Upper lobe of left lung (tissue), 6 donors: ENCODE measurements around the gene ASCL5. TPM values are rescaled to one million over a fixed set of nuclear protein-coding genes. Genes with fewer than 3 reads are reported as not detected.
"Not testable (repeated sequence)": the region's sequence is repeated elsewhere in the genome, so short reads cannot be mapped to it uniquely, and the experiment has no call there.

Experiments
- ATAC-seq, 2 donors: fragments of 200-7000 bp; cut with Tn5 transposase; one replicate each; pipeline ENCODE4 v1.9.1; 2022; ENCODE audit warnings: mild to moderate bottlenecking in 2 of 2, moderate library complexity in 2 of 2; ENCODE audit not compliant: low FRiP score in 2 of 2
- DNase-seq, 2 donors: peaks; one replicate each; pipeline ENCODE4 v3.0.0-alpha.2; 2019 to 2020
- H3K27ac ChIP-seq, 4 donors: fragments of 200-600 bp; sonication (generic); one replicate each; pipeline ENCODE4 v1.5.1; 2016 to 2019
- H3K27me3 ChIP-seq, 4 donors: fragments of 200-600 bp; sonication (generic); one replicate each; pipeline ENCODE4 v1.5.1; 2017 to 2019
- H3K36me3 ChIP-seq, 4 donors: fragments of 200-600 bp; sonication (generic); one replicate each; pipeline ENCODE4 v1.5.1; 2016 to 2019
- H3K4me1 ChIP-seq, 4 donors: fragments of 200-600 bp; sonication (generic); one replicate each; pipeline ENCODE4 v1.5.1; 2018 to 2019
- H3K4me3 ChIP-seq, 4 donors: fragments of 200-600 bp; sonication (generic); one replicate each; pipeline ENCODE4 v1.5.1; 2017 to 2019; ENCODE audit warnings: mild to moderate bottlenecking in 2 of 4, moderate library complexity in 1 of 4
- H3K9me3 ChIP-seq, 4 donors: fragments of 200-600 bp; sonication (generic); one replicate each; pipeline ENCODE4 v1.5.1; 2018 to 2019
- EP300 ChIP-seq, 4 donors: sonication (generic); formaldehyde crosslinking; IDR thresholded peaks; one replicate each; pipeline ENCODE4 v1.5.1; 2017; ENCODE audit warnings: antibody characterized with exemption in 4 of 4, control low read depth in 2 of 4
- POLR2A ChIP-seq, 4 donors: fragments of 450-650 bp; IDR thresholded peaks; one replicate each; pipeline ENCODE4 v1.5.1; 2016 to 2017; ENCODE audit warnings: antibody characterized with exemption in 4 of 4, mild to moderate bottlenecking in 2 of 4
- POLR2AphosphoS5 ChIP-seq, 2 donors: sonication (generic); formaldehyde crosslinking; IDR thresholded peaks; one replicate each; pipeline ENCODE4 v1.5.1; 2017; ENCODE audit warnings: antibody characterized with exemption in 2 of 2
- WGBS, 2 donors: methylation state at CpG; one replicate each; pipeline ENCODE4 v1.1.5; 2017 to 2018; 5-methylcytosine and 5-hydroxymethylcytosine counted together
- total RNA-seq, 6 donors: library from RNA; depleted of rRNA in 4 of 6; stranded (reverse); fragments of >200 nt in 4 of 6; gene quantifications; one replicate each; pipeline versions ENCODE4 v1.1.0 to v1.2.1, GENCODE V29; 2016 to 2021
- TF ChIP-seq, protein P1 (sequence below), 6 experiments: fragments of 450-650 bp in 4 of 6; fragments of 200-600 bp in 2 of 6; sonication (generic) in 2 of 6; IDR thresholded peaks; one replicate each; pipeline ENCODE4 v1.5.1; 2016 to 2019; ENCODE audit warnings: antibody characterized with exemption in 6 of 6
- donor health status: DM: no; HTN: no; CAD: no; lungs with moderate emphysema.
- donor health status: DM: no; HTN: yes; CAD: no; lungs with severe emphysema.

Gene ASCL5
- total RNA-seq, 6 donors from 2014 or later, result not detected

- 64 to 68% methylated on average over 13 of the region's 13 CpGs for WGBS, 2 donors
Observed at GRCh38 chr1:201167041-201167991, 40.3 kb upstream of the ASCL5 start.

DNA sequence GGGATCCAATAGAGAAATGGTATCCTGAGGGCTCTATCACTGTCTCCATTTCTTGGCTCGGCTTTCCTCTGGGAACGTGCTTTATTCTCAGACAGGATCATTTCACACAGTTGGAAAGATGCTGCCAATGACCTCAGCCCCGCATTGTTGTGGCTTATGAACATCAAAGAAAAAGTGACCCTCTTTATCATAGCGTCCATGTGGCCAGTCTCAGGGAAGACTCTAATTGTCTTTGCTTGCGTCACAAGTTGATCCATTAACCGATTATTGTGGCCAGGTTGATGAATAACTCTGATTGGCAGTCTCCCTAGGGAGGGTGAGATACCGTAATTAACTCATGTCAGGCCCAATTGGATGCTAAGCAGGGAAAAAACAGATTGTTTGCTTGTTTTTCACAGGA is 37.7 kb upstream of the ASCL5 start:
- H3K36me3 ChIP-seq, result no peaks in the 10 kb centered on the region
- DNase-seq (no peak), ATAC-seq (no peak)
- WGBS, 2 donors, result 72 to 75% methylated on average over 7 of the region's 7 CpGs
- no peak overlapping the region for H3K27ac ChIP-seq
- H3K27me3 ChIP-seq, result no peaks in the 10 kb centered on the region
- no peak for TF ChIP-seq POLR2A (IDR thresholded peaks at IDR 0.05)
- TF ChIP-seq, protein P1, sequence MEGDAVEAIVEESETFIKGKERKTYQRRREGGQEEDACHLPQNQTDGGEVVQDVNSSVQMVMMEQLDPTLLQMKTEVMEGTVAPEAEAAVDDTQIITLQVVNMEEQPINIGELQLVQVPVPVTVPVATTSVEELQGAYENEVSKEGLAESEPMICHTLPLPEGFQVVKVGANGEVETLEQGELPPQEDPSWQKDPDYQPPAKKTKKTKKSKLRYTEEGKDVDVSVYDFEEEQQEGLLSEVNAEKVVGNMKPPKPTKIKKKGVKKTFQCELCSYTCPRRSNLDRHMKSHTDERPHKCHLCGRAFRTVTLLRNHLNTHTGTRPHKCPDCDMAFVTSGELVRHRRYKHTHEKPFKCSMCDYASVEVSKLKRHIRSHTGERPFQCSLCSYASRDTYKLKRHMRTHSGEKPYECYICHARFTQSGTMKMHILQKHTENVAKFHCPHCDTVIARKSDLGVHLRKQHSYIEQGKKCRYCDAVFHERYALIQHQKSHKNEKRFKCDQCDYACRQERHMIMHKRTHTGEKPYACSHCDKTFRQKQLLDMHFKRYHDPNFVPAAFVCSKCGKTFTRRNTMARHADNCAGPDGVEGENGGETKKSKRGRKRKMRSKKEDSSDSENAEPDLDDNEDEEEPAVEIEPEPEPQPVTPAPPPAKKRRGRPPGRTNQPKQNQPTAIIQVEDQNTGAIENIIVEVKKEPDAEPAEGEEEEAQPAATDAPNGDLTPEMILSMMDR (IDR thresholded peaks at IDR 0.05), result no peak
- no peak for TF ChIP-seq POLR2AphosphoS5 (IDR thresholded peaks at IDR 0.05)
- TF ChIP-seq EP300 (IDR thresholded peaks at IDR 0.05), result no peak
- H3K4me3 ChIP-seq, result no peak overlapping the region
- H3K9me3 ChIP-seq, result no peaks in the 10 kb centered on the region
- peaks cover 0 to 3% (median under 1%) of the 10 kb centered on the region in 4 donors for H3K4me1 ChIP-seq

More at GRCh38 chr1:201167041-201167991, 40.3 kb upstream of the ASCL5 start:
- H3K4me3 ChIP-seq, result no peak overlapping the region
- no peaks in the 10 kb centered on the region for H3K27me3 ChIP-seq
- DNase-seq (no peak), ATAC-seq (no peak)
- no peaks in the 10 kb centered on the region for H3K36me3 ChIP-seq
- TF ChIP-seq EP300 (IDR thresholded peaks at IDR 0.05) (no peak), POLR2AphosphoS5 (IDR thresholded peaks at IDR 0.05) (no peak), POLR2A (IDR thresholded peaks at IDR 0.05) (no peak)
- TF ChIP-seq, protein P1 (IDR thresholded peaks at IDR 0.05), result no peak
- H3K9me3 ChIP-seq, result no peaks in the 10 kb centered on the region
- no peak overlapping the region for H3K27ac ChIP-seq
- H3K4me1 ChIP-seq, result peaks cover 0 to 18% (median 5%) of the 10 kb centered on the region in 4 donors

GRCh38 chr1:201163707-201164106 is 36.7 kb upstream of the ASCL5 start:
- Histone ChIP-seq H3K36me3 (no peaks in the 10 kb centered on the region), H3K4me3 (no peak overlapping the region), H3K4me1 (peaks cover 0 to 5% (median 0%) of the 10 kb centered on the region in 4 donors), H3K27me3 (no peaks in the 10 kb centered on the region), H3K9me3 (no peaks in the 10 kb centered on the region), H3K27ac (no peak overlapping the region)
- TF ChIP-seq, protein P1 (IDR thresholded peaks at IDR 0.05), result no peak
- TF ChIP-seq POLR2A (IDR thresholded peaks at IDR 0.05), result no peak
- no peak for TF ChIP-seq EP300 (IDR thresholded peaks at IDR 0.05)
- no peak for TF ChIP-seq POLR2AphosphoS5 (IDR thresholded peaks at IDR 0.05)
- DNase-seq (no peak), ATAC-seq (no peak)
- WGBS, 2 donors, result 52 to 53% methylated on average over 4 of the region's 4 CpGs

- DNase-seq, ATAC-seq: not testable (repeated sequence)
- WGBS, 2 donors, result 83 to 94% methylated on average over 8 of the region's 8 CpGs
Observed at GRCh38 chr1:201163036-201163435, 36.1 kb upstream of the ASCL5 start.

DNA sequence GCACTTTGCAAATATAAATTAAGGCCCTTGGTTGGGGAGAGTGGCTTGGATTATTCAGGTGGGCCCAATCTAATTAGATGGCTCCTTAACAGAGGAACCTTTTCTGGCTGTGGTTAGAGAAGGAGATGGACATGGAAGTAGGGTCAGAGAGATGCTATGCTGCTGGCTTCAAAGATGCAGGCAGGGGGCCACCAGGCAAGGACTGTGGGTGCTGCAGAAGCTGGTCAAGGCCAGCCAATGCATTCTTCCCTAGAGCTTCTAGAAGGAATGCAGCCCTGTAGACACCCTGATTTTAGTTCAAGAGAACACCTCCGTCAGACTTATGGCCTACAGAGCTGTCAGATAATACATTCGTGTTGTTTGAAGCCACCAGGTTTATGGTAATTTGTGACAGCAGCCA is 31.0 kb upstream of the ASCL5 start:
- no peak overlapping the region for H3K4me3 ChIP-seq
- peaks cover 8 to 18% (median 14%) of the 10 kb centered on the region in 4 donors for H3K4me1 ChIP-seq
- ATAC-seq (no peak), DNase-seq (no peak)
- no peaks in the 10 kb centered on the region for H3K27me3 ChIP-seq
- TF ChIP-seq, protein P1 (IDR thresholded peaks at IDR 0.05), result no peak
- TF ChIP-seq EP300 (IDR thresholded peaks at IDR 0.05) (no peak), POLR2AphosphoS5 (IDR thresholded peaks at IDR 0.05) (no peak), POLR2A (IDR thresholded peaks at IDR 0.05) (no peak)
- no peak overlapping the region for H3K27ac ChIP-seq
- H3K9me3 ChIP-seq, result no peaks in the 10 kb centered on the region
- WGBS, 2 donors, result 87 to 100% methylated on average over 2 of the region's 2 CpGs
- no peaks in the 10 kb centered on the region for H3K36me3 ChIP-seq

More at GRCh38 chr1:201163036-201163435, 36.1 kb upstream of the ASCL5 start:
- not testable (repeated sequence) for H3K4me1 ChIP-seq, H3K27ac ChIP-seq, H3K4me3 ChIP-seq, H3K27me3 ChIP-seq, H3K36me3 ChIP-seq, H3K9me3 ChIP-seq
